Neutrophil (primary cell): ENCODE results near the gene SNAPC4.

Experiments used
- H3K27ac ChIP-seq: fragments of 200-600 bp; sonication (generic); 2 replicates; pipeline ENCODE4 v1.5.1; 2016; ENCODE audit warnings: mild to moderate bottlenecking, moderate library complexity
- H3K27me3 ChIP-seq: fragments of 200-600 bp; sonication (generic); 2 replicates; pipeline ENCODE4 v1.6.0; 2016; ENCODE audit warnings: mild to moderate bottlenecking
- H3K36me3 ChIP-seq: fragments of 200-600 bp; sonication (generic); 2 replicates; pipeline ENCODE4 v1.5.1; 2017
- H3K4me1 ChIP-seq, 2 experiments: fragments of 200-600 bp in 1 of 2; sonication (generic) in 1 of 2; 1 replicate in 1 of 2; 2 replicates in 1 of 2; pipeline versions ENCODE4 v1.5.1 to v1.6.1; 2013 to 2016; ENCODE audit warnings: low read depth in 1 of 2, low read length in 1 of 2, mild to moderate bottlenecking in 1 of 2, moderate library complexity in 1 of 2; ENCODE audit not compliant: control insufficient read depth in 1 of 2, insufficient read depth in 1 of 2
- H3K4me3 ChIP-seq, 2 experiments: fragments of 200-600 bp in 1 of 2; sonication (generic) in 1 of 2; 1 replicate in 1 of 2; 2 replicates in 1 of 2; pipeline ENCODE4 v1.5.1; 2013 to 2016; ENCODE audit warnings: low read depth in 1 of 2, low read length in 1 of 2, mild to moderate bottlenecking in 1 of 2, moderate library complexity in 1 of 2
- H3K9me3 ChIP-seq: fragments of 200-600 bp; sonication (generic); 2 replicates; pipeline ENCODE4 v1.5.1; 2016
- TF ChIP-seq, protein P1 (sequence below): fragments of 200-600 bp; sonication (generic); IDR thresholded peaks from 2 replicates; pipeline ENCODE4 v1.5.1; 2016; ENCODE audit warnings: antibody characterized with exemption

The SNAPC4 gene

DNA sequence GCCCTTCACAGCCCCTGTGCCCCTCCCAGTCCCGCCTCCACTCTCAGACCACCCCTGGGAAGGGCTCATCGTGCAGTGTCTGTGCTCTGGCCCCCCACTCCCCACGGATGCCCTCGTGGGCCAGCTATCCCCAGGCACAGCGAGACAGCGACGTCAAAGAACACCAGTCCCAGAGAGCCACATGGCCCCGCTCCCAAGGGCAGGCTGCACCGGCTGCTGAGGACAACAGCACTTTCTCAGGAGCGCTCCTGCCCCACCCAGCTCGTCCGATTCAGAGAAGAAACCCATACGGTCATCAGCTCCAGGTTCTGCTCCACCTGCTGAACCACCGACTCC lies 4.8 kb upstream of the SNAPC4 start:
- Histone ChIP-seq H3K9me3 (no peaks in the 10 kb centered on the region), H3K4me1 (peaks cover 11 to 13% of the 10 kb centered on the region in 2 experiments), H3K27ac (no peak overlapping the region), H3K36me3 (peaks cover 24% of the 10 kb centered on the region), H3K27me3 (peaks cover 10% of the 10 kb centered on the region), H3K4me3 (no peak overlapping the region)
- TF ChIP-seq, protein P1, sequence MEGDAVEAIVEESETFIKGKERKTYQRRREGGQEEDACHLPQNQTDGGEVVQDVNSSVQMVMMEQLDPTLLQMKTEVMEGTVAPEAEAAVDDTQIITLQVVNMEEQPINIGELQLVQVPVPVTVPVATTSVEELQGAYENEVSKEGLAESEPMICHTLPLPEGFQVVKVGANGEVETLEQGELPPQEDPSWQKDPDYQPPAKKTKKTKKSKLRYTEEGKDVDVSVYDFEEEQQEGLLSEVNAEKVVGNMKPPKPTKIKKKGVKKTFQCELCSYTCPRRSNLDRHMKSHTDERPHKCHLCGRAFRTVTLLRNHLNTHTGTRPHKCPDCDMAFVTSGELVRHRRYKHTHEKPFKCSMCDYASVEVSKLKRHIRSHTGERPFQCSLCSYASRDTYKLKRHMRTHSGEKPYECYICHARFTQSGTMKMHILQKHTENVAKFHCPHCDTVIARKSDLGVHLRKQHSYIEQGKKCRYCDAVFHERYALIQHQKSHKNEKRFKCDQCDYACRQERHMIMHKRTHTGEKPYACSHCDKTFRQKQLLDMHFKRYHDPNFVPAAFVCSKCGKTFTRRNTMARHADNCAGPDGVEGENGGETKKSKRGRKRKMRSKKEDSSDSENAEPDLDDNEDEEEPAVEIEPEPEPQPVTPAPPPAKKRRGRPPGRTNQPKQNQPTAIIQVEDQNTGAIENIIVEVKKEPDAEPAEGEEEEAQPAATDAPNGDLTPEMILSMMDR: no peak

- Histone ChIP-seq H3K27me3 (peaks cover 8% of the 10 kb centered on the region), H3K36me3 (peaks cover 24% of the 10 kb centered on the region), H3K9me3 (no peaks in the 10 kb centered on the region), H3K4me3 (no peak overlapping the region), H3K4me1 (peaks cover 11 to 13% of the 10 kb centered on the region in 2 experiments), H3K27ac (no peak overlapping the region)
- TF ChIP-seq, protein P1: no peak
These were observed 4.2 kb upstream of the SNAPC4 start for GRCh38 chr9:136403915-136404800.

GRCh38 chr9:136403538-136403914 lies 3.6 kb upstream of the SNAPC4 start:
- no peaks in the 10 kb centered on the region for H3K9me3 ChIP-seq
- H3K4me1 ChIP-seq: peaks cover 15 to 17% of the 10 kb centered on the region in 2 experiments
- H3K27ac ChIP-seq: no peak overlapping the region
- TF ChIP-seq, protein P1: no peak
- H3K36me3 ChIP-seq: peaks cover 24% of the 10 kb centered on the region
- H3K4me3 ChIP-seq: no peak overlapping the region
- H3K27me3 ChIP-seq: peaks cover 5% of the 10 kb centered on the region

DNA sequence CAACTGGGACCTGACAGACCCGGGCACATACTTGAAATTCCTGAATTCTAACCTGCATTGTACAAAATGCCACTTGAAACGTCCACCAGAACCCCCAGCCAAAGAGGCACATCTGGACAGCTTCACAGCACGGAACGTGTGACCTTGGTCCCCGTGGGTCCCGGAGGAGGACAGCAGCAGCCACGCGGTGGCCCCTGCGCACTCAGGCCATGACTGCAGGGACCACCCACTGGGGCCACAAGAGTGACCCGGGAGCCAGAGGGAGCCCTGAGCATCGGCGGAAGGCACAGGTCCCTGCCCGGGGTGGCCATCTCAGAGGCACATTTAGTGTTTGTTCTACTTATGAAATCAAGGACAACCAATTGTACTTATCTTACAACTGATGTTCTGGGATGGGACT lies 2.1 kb upstream of the SNAPC4 start:
- Histone ChIP-seq H3K4me1 (peaks cover 15 to 17% of the 10 kb centered on the region in 2 experiments), H3K4me3 (no peak overlapping the region), H3K27ac (no peak overlapping the region), H3K36me3 (peaks cover 33% of the 10 kb centered on the region), H3K27me3 (peaks cover 5% of the 10 kb centered on the region), H3K9me3 (no peaks in the 10 kb centered on the region)
- TF ChIP-seq, protein P1: no peak

DNA sequence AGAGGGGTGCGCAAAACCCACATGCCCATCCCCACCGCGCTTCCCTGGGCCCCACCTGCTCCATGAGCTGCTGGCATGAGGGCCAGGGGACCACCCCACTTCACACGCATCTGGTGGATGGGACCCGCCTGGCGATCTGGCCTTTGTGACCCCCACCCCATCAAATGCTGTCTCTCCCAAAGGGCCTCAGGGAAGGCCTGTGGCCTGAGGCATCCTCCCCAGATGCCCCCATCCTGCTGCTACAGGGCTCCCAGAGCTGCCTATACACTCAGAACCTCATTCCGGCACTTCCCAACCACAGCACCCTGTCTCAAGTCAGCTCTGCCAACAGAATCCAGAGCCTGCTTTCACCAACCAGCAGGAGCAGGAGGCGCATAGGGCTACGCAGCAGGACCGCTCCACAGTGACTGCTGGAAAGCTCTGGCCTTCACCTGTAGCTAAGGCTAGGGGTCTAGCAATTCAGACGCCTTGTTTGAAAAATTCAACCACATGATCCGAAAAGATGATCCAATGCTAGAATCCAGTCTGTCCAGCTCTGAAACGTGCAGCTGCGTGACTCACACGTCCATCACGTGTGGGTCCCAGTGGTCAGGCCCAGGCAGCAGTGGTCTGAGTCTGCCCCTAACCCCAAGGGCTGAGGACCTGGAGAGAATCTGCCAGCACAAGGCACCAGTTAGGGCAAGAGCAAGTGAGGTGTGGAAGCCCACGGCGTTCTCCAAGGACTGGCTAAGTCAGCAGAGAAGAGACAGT lies 1.4 kb upstream of the SNAPC4 start:
- no peak overlapping the region for H3K27ac ChIP-seq
- TF ChIP-seq, protein P1: no peak
- H3K27me3 ChIP-seq: peaks cover 5% of the 10 kb centered on the region
- no peaks in the 10 kb centered on the region for H3K9me3 ChIP-seq
- peaks cover 15 to 17% of the 10 kb centered on the region in 2 experiments for H3K4me1 ChIP-seq
- peaks cover 37% of the 10 kb centered on the region for H3K36me3 ChIP-seq
- no peak overlapping the region for H3K4me3 ChIP-seq
